ENCODE results near the gene YWHAQ.

Gene YWHAQ

DNA sequence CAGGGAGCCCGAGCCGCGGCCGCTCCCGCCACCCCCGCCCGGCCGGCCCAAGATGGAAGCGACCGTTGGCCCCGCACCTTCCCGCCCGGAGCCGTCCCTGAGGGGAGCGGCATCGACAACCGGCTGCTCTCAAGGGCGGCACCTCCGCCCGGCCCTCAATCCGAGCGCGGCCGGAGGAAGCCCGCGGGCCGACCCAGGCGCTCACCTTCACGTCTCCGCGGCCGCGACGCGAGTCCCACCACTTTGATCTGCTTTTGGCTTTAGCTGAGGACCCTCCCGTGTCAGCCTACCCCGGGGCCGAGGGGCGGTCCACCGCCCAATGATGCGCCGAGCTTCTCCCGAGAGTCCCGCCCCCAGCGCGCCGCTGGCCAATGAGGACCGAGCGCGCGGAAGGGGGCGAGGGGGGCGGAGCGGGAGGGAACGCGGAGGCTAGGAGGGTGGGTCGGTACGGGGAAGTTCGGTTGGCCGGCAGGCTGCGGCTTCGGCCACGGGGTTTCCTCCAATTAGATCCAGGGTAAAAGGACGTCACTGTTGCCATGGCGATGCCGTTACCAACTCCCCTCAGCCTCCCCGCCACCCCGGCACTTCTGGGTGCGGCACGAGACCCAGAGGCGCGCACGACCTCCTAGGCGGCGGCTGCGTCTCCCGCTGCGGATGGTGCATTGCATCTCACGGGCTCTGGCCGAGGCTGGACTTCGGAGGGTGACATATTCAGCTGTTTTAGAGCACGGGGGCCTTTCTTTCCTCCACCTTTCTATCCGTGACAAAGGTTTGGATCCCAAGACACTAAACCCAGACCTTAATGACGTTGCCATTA is at the start of gene YWHAQ:
Gene YWHAQ (minus strand): TSS at position 262 of the 817 bp plus-strand sequence. CDS start 545 bp downstream, outside the sequence.
- Mint-ChIP-seq H3K27ac (peak within 1 kb of the TSS; percentile 94), H3K27me3 (no peaks in the 10 kb centered on the region), H3K4me1 (peaks cover 26% of the 10 kb centered on the region), H3K4me3 (peak within 1 kb of the TSS; percentile 92), H3K36me3 (peaks cover 11% of the 10 kb centered on the region), H3K9me3 (no peaks in the 10 kb centered on the region)
- DNase-seq (ENCODE audit: low spot score in 2 of 2) = peak; percentile 96 to 99
- peak; percentile 84 for ATAC-seq (ENCODE audit: low read depth)

GRCh38 chr2:9680082-9680481 is 49.3 kb upstream of the YWHAQ start:
- Mint-ChIP-seq H3K27ac (no peak overlapping the region), H3K27me3 (peaks cover 3% of the 10 kb centered on the region)
- DNase-seq (ENCODE audit: low spot score in 2 of 2) = no peak

GRCh38 chr2:9679218-9679617 is 48.4 kb upstream of the YWHAQ start:
- H3K27me3 Mint-ChIP-seq = peaks cover 3% of the 10 kb centered on the region
- ATAC-seq (ENCODE audit: low read depth) (no peak), DNase-seq (ENCODE audit: low spot score in 2 of 2) (no peak)
- H3K9me3 Mint-ChIP-seq = no peaks in the 10 kb centered on the region
- H3K4me1 Mint-ChIP-seq = no peaks in the 10 kb centered on the region
- H3K36me3 Mint-ChIP-seq = peaks cover 1% of the 10 kb centered on the region
- H3K27ac Mint-ChIP-seq = no peak overlapping the region
- no peak overlapping the region for H3K4me3 Mint-ChIP-seq

More at GRCh38 chr2:9680082-9680481, 49.3 kb upstream of the YWHAQ start:
- Mint-ChIP-seq H3K9me3 (no peaks in the 10 kb centered on the region), H3K4me1 (no peaks in the 10 kb centered on the region), H3K4me3 (no peak overlapping the region), H3K36me3 (peaks cover 1% of the 10 kb centered on the region)
- no peak for ATAC-seq (ENCODE audit: low read depth)

DNA sequence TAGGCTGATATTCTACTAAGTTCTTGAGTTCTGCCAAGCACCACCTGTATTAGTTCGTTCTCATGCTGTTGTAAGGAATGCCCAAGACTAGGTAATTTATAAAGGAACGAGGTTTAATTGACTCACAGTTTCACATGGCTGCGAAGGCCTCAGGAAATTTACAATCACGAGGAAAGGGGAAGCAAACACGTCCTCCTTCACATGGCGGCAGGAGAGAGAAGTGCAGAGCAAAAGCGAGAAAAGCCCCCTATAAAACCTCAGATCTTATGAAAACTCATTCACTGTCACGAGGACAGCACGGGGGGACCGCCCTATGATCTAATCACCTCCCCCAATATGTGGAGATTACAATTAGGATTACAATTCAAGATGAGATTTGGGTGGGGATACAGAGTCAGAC is 47.7 kb upstream of the YWHAQ start:
- Mint-ChIP-seq H3K4me3 (no peak overlapping the region), H3K36me3 (peaks cover 1% of the 10 kb centered on the region), H3K27me3 (peaks cover 3% of the 10 kb centered on the region), H3K9me3 (no peaks in the 10 kb centered on the region), H3K4me1 (no peaks in the 10 kb centered on the region), H3K27ac (no peak overlapping the region)
- DNase-seq (ENCODE audit: low spot score in 2 of 2) (no peak), ATAC-seq (ENCODE audit: low read depth) (peak; percentile 60)

DNA sequence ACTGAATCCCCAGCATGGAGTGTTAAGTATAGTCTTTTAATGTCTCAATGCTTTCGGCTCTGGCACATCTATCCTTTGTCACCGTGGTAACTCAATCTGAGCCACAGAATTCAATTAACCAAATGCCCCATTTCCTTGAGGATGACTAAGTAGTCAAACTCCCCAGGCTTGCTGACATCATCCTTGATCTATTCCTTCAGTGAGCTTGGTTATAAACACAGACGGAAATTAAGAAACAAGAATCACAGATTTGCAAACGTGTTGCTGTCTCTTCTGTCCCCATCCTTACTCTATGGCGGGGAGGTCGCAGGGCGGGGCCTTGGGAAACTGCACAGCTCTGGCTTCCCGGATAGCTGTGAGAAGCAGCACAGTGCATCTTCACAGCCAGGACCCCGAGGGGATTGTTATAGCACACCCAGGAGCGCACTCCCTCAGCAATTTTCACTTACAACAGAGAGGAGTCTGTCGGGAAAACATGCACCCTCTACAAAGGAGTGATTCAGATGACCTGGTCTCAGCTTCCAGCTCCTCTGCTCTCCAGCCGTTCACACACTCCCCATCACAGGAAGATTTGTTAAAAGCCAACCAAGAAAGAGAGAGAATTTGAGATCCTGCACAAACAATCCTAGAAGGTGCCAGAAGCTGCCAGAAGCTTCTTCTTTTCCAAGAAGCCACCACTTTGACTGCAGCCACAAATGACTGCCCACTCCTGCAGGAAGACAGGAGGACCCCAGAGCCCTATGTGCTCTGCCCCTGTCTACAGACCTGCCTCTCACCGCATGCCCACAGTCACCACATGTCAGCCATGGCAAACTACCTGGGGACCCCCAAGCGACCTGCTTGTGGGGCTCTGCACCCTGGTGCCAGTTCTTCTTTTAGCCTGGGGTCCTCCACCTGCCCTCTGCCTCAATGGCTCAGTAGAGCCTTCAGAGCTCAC is 44.9 kb upstream of the YWHAQ start:
- Mint-ChIP-seq H3K4me1 (no peaks in the 10 kb centered on the region), H3K27ac (no peak overlapping the region), H3K9me3 (no peaks in the 10 kb centered on the region), H3K36me3 (peaks cover 1% of the 10 kb centered on the region), H3K4me3 (no peak overlapping the region), H3K27me3 (peaks cover 3% of the 10 kb centered on the region)
- no peak for ATAC-seq (ENCODE audit: low read depth)
- no peak for DNase-seq (ENCODE audit: low spot score in 2 of 2)

DNA sequence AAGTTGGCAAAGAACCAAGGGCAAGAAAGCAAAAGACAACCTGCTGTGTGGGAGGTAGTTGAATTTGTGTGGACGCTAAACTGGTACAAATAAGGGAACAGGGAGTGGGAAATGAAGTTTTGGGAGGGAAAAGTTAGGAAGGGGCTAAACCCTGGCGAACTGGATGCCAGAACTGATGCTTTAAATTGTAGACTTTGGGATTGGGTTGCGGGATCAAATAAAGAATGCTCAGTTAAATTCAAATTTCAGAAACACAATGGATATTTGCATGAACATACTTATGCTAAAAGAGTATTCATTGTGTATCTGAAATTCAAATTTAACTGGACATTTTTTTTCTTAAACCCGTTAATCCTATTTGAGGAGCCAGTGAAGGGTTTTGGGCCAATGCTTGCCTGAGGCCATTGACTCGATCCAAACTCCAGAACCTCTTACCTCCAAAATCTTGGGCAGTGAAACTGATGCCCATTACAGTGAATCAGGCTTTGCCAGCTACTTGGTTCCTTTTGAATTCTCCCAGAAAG is 44.2 kb upstream of the YWHAQ start:
- DNase-seq (ENCODE audit: low spot score in 2 of 2) (no peak), ATAC-seq (ENCODE audit: low read depth) (no peak)
- Mint-ChIP-seq H3K27ac (no peak overlapping the region), H3K4me1 (no peaks in the 10 kb centered on the region), H3K9me3 (no peaks in the 10 kb centered on the region), H3K4me3 (no peak overlapping the region), H3K36me3 (no peaks in the 10 kb centered on the region), H3K27me3 (peaks cover 3% of the 10 kb centered on the region)

DNA sequence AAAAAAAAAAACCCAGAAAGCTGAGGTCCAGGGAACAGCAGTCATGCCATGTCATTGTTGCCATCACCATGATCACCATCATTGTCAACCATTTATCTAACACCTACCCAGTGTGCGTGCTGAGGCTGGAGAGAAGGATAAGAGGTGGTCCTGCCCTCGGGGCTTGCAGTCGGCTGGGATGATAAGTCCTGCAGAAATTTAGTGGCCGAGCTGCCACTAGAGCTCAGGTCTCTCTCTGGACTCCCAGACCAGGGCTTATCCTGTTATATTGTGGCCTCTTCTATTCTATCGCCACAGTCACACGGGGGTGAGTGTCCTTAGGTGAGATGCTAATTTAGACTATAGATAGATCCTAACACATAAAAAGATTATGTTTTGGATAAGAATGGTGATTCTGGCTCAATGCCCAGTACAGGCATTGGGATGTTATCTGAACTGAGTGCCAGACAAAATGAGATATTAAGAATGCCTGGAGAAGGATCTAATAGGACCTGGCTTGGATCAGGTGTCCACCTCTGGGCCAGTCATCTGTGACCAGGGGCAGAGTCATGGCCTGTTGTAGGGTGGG is 43.2 kb upstream of the YWHAQ start:
- Mint-ChIP-seq H3K4me3 (no peak overlapping the region), H3K27ac (no peak overlapping the region), H3K9me3 (no peaks in the 10 kb centered on the region), H3K4me1 (no peaks in the 10 kb centered on the region), H3K36me3 (no peaks in the 10 kb centered on the region), H3K27me3 (peaks cover 3% of the 10 kb centered on the region)
- DNase-seq (ENCODE audit: low spot score in 2 of 2) (no peak), ATAC-seq (ENCODE audit: low read depth) (no peak)

- no peaks in the 10 kb centered on the region for H3K36me3 Mint-ChIP-seq
- H3K27me3 Mint-ChIP-seq = peaks cover 4% of the 10 kb centered on the region
- ATAC-seq (ENCODE audit: low read depth) = no peak
- H3K4me1 Mint-ChIP-seq = no peaks in the 10 kb centered on the region
- no peak overlapping the region for H3K27ac Mint-ChIP-seq
- H3K9me3 Mint-ChIP-seq = peaks cover 2% of the 10 kb centered on the region
- no peak for DNase-seq (ENCODE audit: low spot score in 2 of 2)
- no peak overlapping the region for H3K4me3 Mint-ChIP-seq
Observed at GRCh38 chr2:9668687-9669345, 38.0 kb upstream of the YWHAQ start.

DNA sequence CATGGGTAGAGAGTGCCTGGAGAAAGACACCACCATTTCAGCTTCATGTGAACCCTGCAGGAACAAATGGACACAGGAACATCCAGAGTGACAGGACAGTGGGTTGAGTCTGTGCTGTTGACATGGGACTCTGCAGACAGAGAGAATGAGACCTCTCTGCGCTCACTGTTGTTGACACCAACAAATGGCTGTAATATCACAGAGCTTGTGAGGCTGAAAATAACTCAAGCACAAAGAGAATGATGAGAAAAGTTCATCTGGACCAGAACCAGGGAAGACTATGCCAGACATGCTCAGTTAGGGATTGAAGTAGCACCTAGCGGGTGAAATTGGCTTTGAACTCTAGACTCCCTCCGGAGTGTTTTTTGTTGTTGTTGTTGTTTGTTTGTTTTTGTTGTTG is 37.0 kb upstream of the YWHAQ start:
- Mint-ChIP-seq H3K36me3 (no peaks in the 10 kb centered on the region), H3K27ac (no peak overlapping the region), H3K9me3 (peaks cover 2% of the 10 kb centered on the region), H3K4me1 (no peaks in the 10 kb centered on the region), H3K27me3 (peaks cover 4% of the 10 kb centered on the region), H3K4me3 (no peak overlapping the region)
- ATAC-seq (ENCODE audit: low read depth) (no peak), DNase-seq (ENCODE audit: low spot score in 2 of 2) (no peak)

DNA sequence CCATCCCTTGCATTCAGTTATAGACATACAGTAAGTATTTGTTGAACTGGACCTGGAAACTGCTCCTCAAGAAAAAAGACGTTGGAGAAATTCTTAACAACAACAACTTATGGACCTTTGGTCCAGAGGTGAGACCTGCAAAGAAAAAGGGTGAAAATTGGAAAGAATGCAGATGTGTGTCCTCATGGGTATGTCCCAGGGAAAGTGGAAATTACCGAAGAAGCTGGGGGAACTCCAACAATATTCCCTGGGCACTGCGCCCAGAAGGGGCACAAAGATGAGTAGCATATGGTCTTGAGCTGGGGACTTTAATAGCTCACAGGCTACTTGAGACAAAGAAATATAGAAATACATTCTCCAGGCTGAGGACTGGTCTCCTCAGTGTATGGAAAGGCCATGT is 35.5 kb upstream of the YWHAQ start:
- Mint-ChIP-seq H3K27me3 (peaks cover 4% of the 10 kb centered on the region), H3K4me1 (no peaks in the 10 kb centered on the region), H3K4me3 (no peak overlapping the region), H3K27ac (no peak overlapping the region), H3K9me3 (peaks cover 2% of the 10 kb centered on the region), H3K36me3 (no peaks in the 10 kb centered on the region)
- DNase-seq (ENCODE audit: low spot score in 2 of 2) = no peak
- no peak for ATAC-seq (ENCODE audit: low read depth)

DNA sequence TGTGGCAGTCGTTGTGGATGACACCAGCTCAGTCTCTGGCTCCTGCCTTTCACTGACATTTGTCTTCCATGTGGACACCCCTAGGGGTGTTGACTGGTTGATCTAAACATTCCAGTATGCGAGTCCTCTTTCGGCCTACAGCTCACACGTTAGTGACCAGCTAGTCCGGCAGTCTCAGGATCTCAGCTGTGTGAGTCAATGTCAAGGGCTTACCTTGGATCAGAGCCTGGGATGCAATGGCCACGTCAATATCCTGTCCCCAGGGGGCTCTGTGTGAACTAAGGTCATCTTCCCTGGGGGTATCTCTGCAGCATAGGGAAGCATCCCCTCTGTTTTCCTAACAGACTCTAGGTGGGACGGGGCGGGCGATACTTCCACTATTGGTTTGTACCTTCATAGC is 35.1 kb upstream of the YWHAQ start:
- DNase-seq (ENCODE audit: low spot score in 2 of 2) (no peak), ATAC-seq (ENCODE audit: low read depth) (no peak)
- Mint-ChIP-seq H3K9me3 (peaks cover 2% of the 10 kb centered on the region), H3K36me3 (no peaks in the 10 kb centered on the region), H3K4me3 (no peak overlapping the region), H3K27me3 (peaks cover 4% of the 10 kb centered on the region), H3K27ac (no peak overlapping the region), H3K4me1 (no peaks in the 10 kb centered on the region)

GRCh38 chr2:9664365-9664764 is 33.6 kb upstream of the YWHAQ start:
- no peak for DNase-seq (ENCODE audit: low spot score in 2 of 2)
- H3K4me1 Mint-ChIP-seq = no peaks in the 10 kb centered on the region
- H3K27me3 Mint-ChIP-seq = peaks cover 4% of the 10 kb centered on the region
- no peaks in the 10 kb centered on the region for H3K36me3 Mint-ChIP-seq
- peaks cover 2% of the 10 kb centered on the region for H3K9me3 Mint-ChIP-seq
- no peak for ATAC-seq (ENCODE audit: low read depth)
- no peak overlapping the region for H3K4me3 Mint-ChIP-seq
- H3K27ac Mint-ChIP-seq = no peak overlapping the region

DNA sequence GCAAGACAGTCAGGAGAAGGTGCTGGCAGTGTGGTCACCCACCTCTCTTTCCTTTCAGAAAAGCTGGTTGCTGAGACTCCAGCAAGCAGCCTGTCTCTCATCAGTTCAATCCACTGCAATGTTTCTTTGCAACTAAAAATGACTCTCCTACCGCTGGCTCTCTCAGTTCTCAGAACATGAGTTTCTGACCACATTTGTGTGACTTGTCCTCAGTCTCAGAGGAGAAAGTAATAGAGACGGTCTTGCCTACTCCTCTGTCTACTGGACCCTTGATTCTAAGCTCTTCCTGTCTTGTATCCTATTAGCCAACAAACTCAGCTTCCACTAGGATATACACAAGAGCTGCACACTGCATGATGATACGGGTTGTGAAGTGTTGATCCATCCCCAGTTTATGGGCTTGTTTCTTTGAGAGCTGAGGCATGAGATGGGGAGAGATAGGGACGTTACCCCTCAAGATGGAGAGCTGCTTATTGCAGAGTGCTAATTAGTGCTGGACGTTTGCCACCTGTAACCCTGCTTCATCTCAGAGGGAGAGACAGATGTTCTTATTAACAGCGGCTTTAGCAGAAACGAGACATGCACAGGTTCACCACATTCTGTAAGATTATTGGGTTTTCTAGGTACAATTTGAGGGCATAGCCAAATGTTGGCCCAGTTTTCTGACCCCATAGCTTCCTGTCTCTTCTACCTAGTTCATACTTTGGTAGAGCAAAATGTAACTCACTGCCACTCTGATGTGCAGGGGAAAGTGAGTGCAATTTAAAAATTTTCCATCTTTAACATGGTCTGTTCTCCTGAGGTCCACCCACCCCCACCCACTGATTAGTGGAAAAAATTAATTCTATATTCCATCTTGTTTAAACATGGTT is 32.4 kb upstream of the YWHAQ start:
- peaks cover 4% of the 10 kb centered on the region for H3K27me3 Mint-ChIP-seq
- H3K27ac Mint-ChIP-seq = no peak overlapping the region
- H3K4me1 Mint-ChIP-seq = no peaks in the 10 kb centered on the region
- H3K36me3 Mint-ChIP-seq = no peaks in the 10 kb centered on the region
- H3K4me3 Mint-ChIP-seq = no peak overlapping the region
- peaks cover 2% of the 10 kb centered on the region for H3K9me3 Mint-ChIP-seq
- ATAC-seq (ENCODE audit: low read depth) (no peak), DNase-seq (ENCODE audit: low spot score in 2 of 2) (no peak)

Measured in memory B cell (primary cell).